Naive B cell (primary cell): ENCODE data around the gene LDLRAD4. TPM values are rescaled to one million over a fixed set of nuclear protein-coding genes. Genes with fewer than 3 reads are reported as not detected.

Source experiments
- ATAC-seq, 2 donors: fragments of 150-1000 bp; cut with Tn5 transposase; 2 replicates each; pipeline ENCODE4 v1.10.0; 2021; ENCODE audit warnings: low read depth in 2 of 2, mild to moderate bottlenecking in 2 of 2, moderate library complexity in 2 of 2
- DNase-seq: peaks from one replicate; pipeline ENCODE4 v3.0.0; 2022
- H3K27ac Mint-ChIP-seq, 6 donors: one replicate each; pipeline ENCODE4 v1.8.0; 2020 to 2022; ENCODE audit warnings: mild to moderate bottlenecking in 6 of 6, mixed read lengths in 6 of 6, moderate library complexity in 5 of 6, inconsistent platforms in 2 of 6
- H3K27me3 Mint-ChIP-seq, 3 donors: one replicate each; pipeline ENCODE4 v1.8.0; 2021 to 2022; ENCODE audit warnings: mixed read lengths in 3 of 3, mild to moderate bottlenecking in 1 of 3
- H3K36me3 Mint-ChIP-seq, 2 donors: one replicate each; pipeline ENCODE4 v1.8.0; 2020 to 2022; ENCODE audit warnings: mixed read lengths in 2 of 2, inconsistent platforms in 1 of 2, mild to moderate bottlenecking in 1 of 2
- H3K4me1 Mint-ChIP-seq, 3 donors: one replicate each; pipeline ENCODE4 v1.8.0; 2020 to 2022; ENCODE audit warnings: mixed read lengths in 3 of 3, inconsistent platforms in 1 of 3, mild to moderate bottlenecking in 1 of 3, moderate library complexity in 1 of 3
- H3K4me3 Mint-ChIP-seq, 8 donors: one replicate each; pipeline ENCODE4 v1.8.0; 2020 to 2022; ENCODE audit warnings: mild to moderate bottlenecking in 8 of 8, mixed read lengths in 8 of 8, moderate library complexity in 8 of 8, inconsistent platforms in 2 of 8
- H3K9me3 Mint-ChIP-seq, 7 donors: one replicate each; pipeline ENCODE4 v1.8.0; 2020 to 2022; ENCODE audit warnings: mixed read lengths in 7 of 7, mild to moderate bottlenecking in 5 of 7, inconsistent platforms in 2 of 7, moderate library complexity in 1 of 7
- polyA plus RNA-seq, 6 donors: library from polyadenylated mRNA; unstranded; fragments of 300-500 nt; fragmentation: Illumina TruSeq; gene quantifications; one replicate each; pipeline ENCODE4 v1.2.3, GENCODE V29; 2021; ENCODE audit warnings: low read depth in 6 of 6

The LDLRAD4 gene
- polyA plus RNA-seq, 6 donors from 2014 or later, result 6.4 to 16.1 (median 9.2) TPM

GRCh38 chr18:13405305-13406038 is 186.9 kb downstream of the LDLRAD4 start:
- no peak for DNase-seq
- no peaks in the 10 kb centered on the region for H3K27me3 Mint-ChIP-seq
- no peaks in the 10 kb centered on the region for H3K9me3 Mint-ChIP-seq
- no peaks in the 10 kb centered on the region for H3K36me3 Mint-ChIP-seq
- H3K27ac Mint-ChIP-seq, result no peak overlapping the region
- no peaks in the 10 kb centered on the region for H3K4me1 Mint-ChIP-seq
- no peak overlapping the region for H3K4me3 Mint-ChIP-seq
- no peak for ATAC-seq

DNA sequence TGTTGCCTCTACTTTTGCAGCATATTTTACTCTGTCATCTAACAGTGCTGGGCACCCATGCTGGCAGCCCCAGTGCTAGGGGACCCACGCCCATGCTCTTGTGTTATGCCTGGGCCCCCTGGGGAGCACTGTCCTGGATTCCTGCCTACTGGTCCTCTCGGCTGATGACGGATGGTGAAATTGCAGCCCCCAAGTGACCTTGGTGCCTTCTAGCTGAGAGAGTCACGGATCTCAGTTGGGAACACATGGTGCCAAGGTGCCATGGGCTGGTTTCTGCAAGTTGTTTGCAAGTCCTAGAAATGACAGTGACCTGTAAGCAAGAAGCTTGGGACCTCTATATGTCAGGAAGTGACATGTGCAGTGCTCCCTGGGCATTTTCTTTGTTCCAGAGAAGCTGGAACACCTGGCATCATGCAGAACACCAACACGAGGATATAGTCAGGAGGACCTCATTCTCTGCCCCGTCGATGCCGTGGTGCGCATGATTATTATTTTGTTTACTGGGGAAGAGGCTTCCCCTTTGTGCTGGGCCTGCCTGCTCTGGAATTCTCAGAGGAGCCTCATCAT is 187.6 kb downstream of the LDLRAD4 start:
- DNase-seq (no peak), ATAC-seq (no peak)
- H3K4me3 Mint-ChIP-seq, result no peak overlapping the region
- H3K4me1 Mint-ChIP-seq, result no peaks in the 10 kb centered on the region
- H3K9me3 Mint-ChIP-seq, result no peaks in the 10 kb centered on the region
- H3K36me3 Mint-ChIP-seq, result no peaks in the 10 kb centered on the region
- no peaks in the 10 kb centered on the region for H3K27me3 Mint-ChIP-seq
- H3K27ac Mint-ChIP-seq, result peak overlapping the region in 1 of 6 donors; percentile 52

- Mint-ChIP-seq H3K9me3 (peaks cover 0 to 5% (median 0%) of the 10 kb centered on the region in 7 donors), H3K36me3 (no peaks in the 10 kb centered on the region), H3K4me1 (no peaks in the 10 kb centered on the region), H3K27ac (no peak overlapping the region), H3K27me3 (no peaks in the 10 kb centered on the region), H3K4me3 (no peak overlapping the region)
- ATAC-seq (no peak), DNase-seq (no peak)
These were observed 188.2 kb downstream of the LDLRAD4 start for GRCh38 chr18:13406736-13407135.

DNA sequence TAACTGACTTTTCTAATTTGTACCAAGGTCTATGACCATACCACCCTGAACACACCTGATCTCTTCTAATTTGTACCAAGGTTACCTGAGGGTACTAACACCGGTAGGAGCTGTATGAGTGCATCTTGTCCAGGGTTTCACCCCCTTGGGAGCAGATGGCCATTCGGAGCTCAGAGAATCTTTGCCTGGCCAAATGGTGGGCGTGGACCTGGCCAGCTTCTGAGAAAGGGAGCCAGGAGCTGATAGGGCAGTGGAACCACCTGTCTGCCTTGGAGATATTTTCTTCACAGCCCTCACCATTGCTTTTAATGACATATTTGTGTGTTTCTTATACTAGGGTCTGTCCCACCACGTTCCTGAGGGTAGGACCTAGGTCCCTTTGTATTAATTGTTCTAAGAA is 188.9 kb downstream of the LDLRAD4 start:
- H3K27me3 Mint-ChIP-seq, result no peaks in the 10 kb centered on the region
- H3K36me3 Mint-ChIP-seq, result peaks cover 0 to 7% of the 10 kb centered on the region in 2 donors
- H3K4me1 Mint-ChIP-seq, result no peaks in the 10 kb centered on the region

DNA sequence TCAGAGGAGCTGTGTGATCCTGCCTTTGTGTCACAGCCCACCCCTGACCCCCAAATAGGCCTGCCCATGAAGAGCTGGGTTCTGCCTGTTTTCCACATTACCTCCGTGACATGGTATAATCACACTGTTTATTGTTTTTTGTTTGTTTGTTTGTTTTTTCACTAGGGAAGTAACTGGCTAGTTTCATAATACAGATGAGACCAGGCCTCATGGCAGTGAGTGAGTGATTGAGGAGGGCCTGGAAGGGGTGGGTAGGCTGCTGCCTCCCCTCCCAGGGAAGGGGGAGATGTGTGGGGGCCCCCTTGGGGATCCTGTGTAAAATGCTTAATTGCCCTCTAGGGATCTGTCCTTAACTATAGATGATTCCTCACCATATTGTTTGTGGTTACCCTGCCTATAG is 190.5 kb downstream of the LDLRAD4 start:
- Mint-ChIP-seq H3K27ac (peak overlapping the region in 1 of 6 donors; percentile 39), H3K36me3 (peaks cover 0 to 9% of the 10 kb centered on the region in 2 donors), H3K9me3 (peaks cover 3 to 18% (median 7%) of the 10 kb centered on the region in 7 donors), H3K4me1 (no peaks in the 10 kb centered on the region), H3K27me3 (no peaks in the 10 kb centered on the region), H3K4me3 (no peak overlapping the region)
- DNase-seq (no peak), ATAC-seq (no peak)

More for the DNA sequence above, 188.9 kb downstream of the LDLRAD4 start:
- ATAC-seq (no peak), DNase-seq (no peak)
- H3K9me3 Mint-ChIP-seq, result peaks cover 3 to 13% (median 5%) of the 10 kb centered on the region in 7 donors
- peak overlapping the region in 1 of 6 donors; percentile 57 for H3K27ac Mint-ChIP-seq
- H3K4me3 Mint-ChIP-seq, result no peak overlapping the region

DNA sequence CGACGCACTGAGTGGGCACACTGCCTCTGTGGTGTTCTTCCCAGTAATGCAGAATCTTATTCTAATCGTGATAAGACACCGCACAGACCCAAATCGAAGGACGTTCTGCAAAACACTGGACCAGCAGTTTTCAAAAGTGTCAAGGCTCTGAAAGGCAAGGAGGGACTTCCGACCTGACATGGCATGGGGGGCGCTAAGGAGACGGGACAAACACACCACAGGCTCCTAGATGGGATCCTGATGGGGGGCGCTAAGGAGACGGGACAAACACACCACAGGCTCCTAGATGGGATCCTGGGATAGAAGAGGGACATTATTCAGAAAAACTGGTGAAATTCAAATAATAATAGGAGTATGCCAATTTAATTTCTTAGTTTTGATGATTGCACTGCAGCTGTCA is 191.4 kb downstream of the LDLRAD4 start:
- Mint-ChIP-seq H3K9me3 (peaks cover 3 to 18% (median 7%) of the 10 kb centered on the region in 7 donors), H3K27me3 (no peaks in the 10 kb centered on the region), H3K36me3 (peaks cover 0 to 9% of the 10 kb centered on the region in 2 donors), H3K27ac (peak overlapping the region in 2 of 6 donors; percentile 34 to 51), H3K4me3 (no peak overlapping the region), H3K4me1 (no peaks in the 10 kb centered on the region)
- ATAC-seq, result no peak
- DNase-seq, result no peak

- no peaks in the 10 kb centered on the region for H3K27me3 Mint-ChIP-seq
- no peak for DNase-seq
- H3K27ac Mint-ChIP-seq, result no peak overlapping the region
- peaks cover 0 to 9% of the 10 kb centered on the region in 2 donors for H3K36me3 Mint-ChIP-seq
- H3K9me3 Mint-ChIP-seq, result peaks cover 3 to 18% (median 7%) of the 10 kb centered on the region in 7 donors
- H3K4me1 Mint-ChIP-seq, result no peaks in the 10 kb centered on the region
- H3K4me3 Mint-ChIP-seq, result no peak overlapping the region
- ATAC-seq, result no peak
These were observed 191.9 kb downstream of the LDLRAD4 start for GRCh38 chr18:13410471-13410870.

- H3K27ac Mint-ChIP-seq, result peak overlapping the region in 2 of 6 donors; percentile 23 to 47
- DNase-seq, result no peak
- peaks cover 0 to 9% of the 10 kb centered on the region in 2 donors for H3K36me3 Mint-ChIP-seq
- H3K4me3 Mint-ChIP-seq, result no peak overlapping the region
- peaks cover 0 to 4% (median 0%) of the 10 kb centered on the region in 3 donors for H3K4me1 Mint-ChIP-seq
- no peaks in the 10 kb centered on the region for H3K27me3 Mint-ChIP-seq
- H3K9me3 Mint-ChIP-seq, result peaks cover 3 to 18% (median 7%) of the 10 kb centered on the region in 7 donors
- no peak for ATAC-seq
These were observed 193.5 kb downstream of the LDLRAD4 start for GRCh38 chr18:13412017-13412416.

- H3K27ac Mint-ChIP-seq, result no peak overlapping the region
- no peak for ATAC-seq
- peaks cover 0 to 9% of the 10 kb centered on the region in 2 donors for H3K36me3 Mint-ChIP-seq
- H3K9me3 Mint-ChIP-seq, result peaks cover 3 to 18% (median 7%) of the 10 kb centered on the region in 7 donors
- no peaks in the 10 kb centered on the region for H3K27me3 Mint-ChIP-seq
- peaks cover 0 to 5% (median 2%) of the 10 kb centered on the region in 3 donors for H3K4me1 Mint-ChIP-seq
- H3K4me3 Mint-ChIP-seq, result no peak overlapping the region
- DNase-seq, result no peak
These were observed 194.3 kb downstream of the LDLRAD4 start for GRCh38 chr18:13412901-13413300.

DNA sequence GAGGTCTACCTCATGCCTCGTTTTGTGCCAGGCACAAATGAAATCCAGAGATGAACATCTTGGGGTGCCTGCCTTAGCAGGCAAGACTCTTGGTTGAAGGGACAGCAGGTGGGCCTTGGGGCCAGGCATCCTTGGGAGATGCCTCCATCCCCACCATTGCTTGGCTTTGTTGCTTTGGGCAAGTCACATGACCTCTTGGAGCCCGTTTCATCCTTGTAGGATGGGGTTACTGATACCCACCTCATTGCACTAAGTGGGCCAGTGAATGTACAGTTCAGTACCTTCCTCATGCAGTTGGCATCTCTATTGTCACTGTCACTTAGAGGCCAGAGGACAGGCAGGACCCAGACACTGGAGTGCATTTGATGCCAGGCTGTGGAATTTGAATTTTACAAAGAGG is 195.5 kb downstream of the LDLRAD4 start:
- peaks cover 3 to 18% (median 7%) of the 10 kb centered on the region in 7 donors for H3K9me3 Mint-ChIP-seq

DNA sequence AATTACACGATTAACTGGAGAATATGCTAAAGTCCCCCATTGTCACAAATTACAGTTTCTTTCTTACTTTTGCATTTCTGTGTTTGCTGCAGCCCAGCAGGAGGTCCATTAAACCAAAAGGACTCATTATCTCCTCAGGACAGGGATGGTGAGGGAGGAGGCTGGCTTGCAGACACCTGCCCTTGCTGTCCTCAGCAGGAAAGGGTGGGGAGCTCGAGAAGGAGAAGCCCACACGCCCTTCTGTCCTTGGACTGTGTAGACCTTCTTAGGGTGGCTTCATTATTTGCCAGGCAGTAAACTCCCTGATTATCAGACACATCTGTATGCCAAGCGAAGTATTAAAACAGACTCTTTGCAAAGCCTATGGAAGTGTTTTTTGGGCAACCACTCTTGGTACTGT is 196.0 kb downstream of the LDLRAD4 start:
- Mint-ChIP-seq H3K9me3 (peaks cover 3 to 18% (median 7%) of the 10 kb centered on the region in 7 donors), H3K4me3 (no peak overlapping the region), H3K27me3 (no peaks in the 10 kb centered on the region), H3K4me1 (peaks cover 0 to 5% (median 2%) of the 10 kb centered on the region in 3 donors), H3K27ac (no peak overlapping the region), H3K36me3 (peaks cover 0 to 9% of the 10 kb centered on the region in 2 donors)
- ATAC-seq (no peak), DNase-seq (no peak)

More for the DNA sequence above, 195.5 kb downstream of the LDLRAD4 start:
- DNase-seq (no peak), ATAC-seq (no peak)
- no peak overlapping the region for H3K4me3 Mint-ChIP-seq
- peaks cover 0 to 9% of the 10 kb centered on the region in 2 donors for H3K36me3 Mint-ChIP-seq
- peak overlapping the region in 1 of 6 donors; percentile 30 for H3K27ac Mint-ChIP-seq
- peaks cover 0 to 5% (median 2%) of the 10 kb centered on the region in 3 donors for H3K4me1 Mint-ChIP-seq
- H3K27me3 Mint-ChIP-seq, result no peaks in the 10 kb centered on the region

GRCh38 chr18:13415736-13416135 is 197.2 kb downstream of the LDLRAD4 start:
- Mint-ChIP-seq H3K4me1 (peaks cover 0 to 5% (median 2%) of the 10 kb centered on the region in 3 donors), H3K27ac (no peak overlapping the region), H3K27me3 (no peaks in the 10 kb centered on the region), H3K36me3 (peaks cover 0 to 9% of the 10 kb centered on the region in 2 donors), H3K4me3 (no peak overlapping the region), H3K9me3 (peaks cover 3 to 18% (median 7%) of the 10 kb centered on the region in 7 donors)
- ATAC-seq, result no peak
- no peak for DNase-seq

DNA sequence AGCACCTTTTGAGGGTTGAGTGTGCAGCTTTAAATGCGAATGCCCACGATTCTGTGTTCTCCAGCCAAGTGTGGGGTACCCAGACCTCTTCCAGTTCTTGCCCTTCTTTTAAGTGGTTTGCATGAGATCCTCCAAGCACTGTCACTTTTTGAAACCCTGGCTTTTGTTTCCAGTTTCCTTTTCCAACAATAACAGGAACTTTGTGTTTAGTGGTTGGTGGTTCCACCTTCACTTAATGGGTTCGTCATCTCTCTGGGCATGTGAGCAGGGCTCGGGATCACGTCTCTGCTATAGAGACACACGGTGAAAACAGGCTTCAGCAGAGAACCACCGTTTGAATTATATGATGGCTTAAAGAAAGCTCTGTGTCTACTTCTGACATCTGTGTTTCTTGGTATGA is 197.6 kb downstream of the LDLRAD4 start:
- peak in 1 of 2 donors; percentile 20 for ATAC-seq
- DNase-seq, result no peak

GRCh38 chr18:13416848-13417247 is 198.3 kb downstream of the LDLRAD4 start:
- DNase-seq (no peak), ATAC-seq (no peak)
- Mint-ChIP-seq H3K27ac (no peak overlapping the region), H3K4me3 (no peak overlapping the region), H3K36me3 (peaks cover 0 to 8% of the 10 kb centered on the region in 2 donors), H3K4me1 (peaks cover 4 to 10% (median 9%) of the 10 kb centered on the region in 3 donors), H3K27me3 (no peaks in the 10 kb centered on the region), H3K9me3 (peaks cover 0 to 13% (median 7%) of the 10 kb centered on the region in 7 donors)

More for the DNA sequence above, 197.6 kb downstream of the LDLRAD4 start:
- Mint-ChIP-seq H3K27ac (no peak overlapping the region), H3K27me3 (no peaks in the 10 kb centered on the region), H3K9me3 (peaks cover 3 to 18% (median 7%) of the 10 kb centered on the region in 7 donors), H3K4me3 (no peak overlapping the region), H3K4me1 (peaks cover 3 to 8% (median 6%) of the 10 kb centered on the region in 3 donors), H3K36me3 (peaks cover 0 to 9% of the 10 kb centered on the region in 2 donors)
